GM21576 (cell line): ENCODE measurements around the gene DLG2.
A peak's percentile ranks its signal among the peaks of the same experiment; 100 is the strongest.
"Not testable (repeated sequence)": the region's sequence is repeated elsewhere in the genome, so short reads cannot be mapped to it uniquely, and the experiment has no call there.

Experiments used
- ATAC-seq: cut with Tn5 transposase; IDR thresholded peaks from one replicate; pipeline ENCODE4 v1.9.1; 2021; ENCODE audit warnings: mild to moderate bottlenecking, moderate library complexity; ENCODE audit not compliant: unreplicated experiment

Gene DLG2

DNA sequence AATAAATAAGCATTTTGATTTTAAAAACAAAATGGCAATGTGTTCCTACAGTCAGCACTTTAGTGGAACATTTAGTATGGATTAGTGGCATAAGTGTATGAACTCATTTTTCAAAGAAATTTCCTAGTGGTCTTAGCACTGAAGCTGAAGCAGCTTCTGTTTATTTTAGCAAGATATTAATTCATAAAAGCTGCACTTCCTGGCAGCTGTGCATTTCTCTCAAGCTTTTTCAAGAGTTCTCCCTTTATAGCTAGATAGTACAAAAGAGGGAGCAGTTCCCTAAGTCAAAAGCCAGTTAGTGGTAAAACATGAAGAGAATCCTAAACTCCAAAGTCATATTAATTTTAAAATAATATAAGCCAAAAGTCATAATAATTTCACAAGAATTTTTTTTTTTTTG is 1304.9 kb downstream of the DLG2 start:
- no peak for ATAC-seq

DNA sequence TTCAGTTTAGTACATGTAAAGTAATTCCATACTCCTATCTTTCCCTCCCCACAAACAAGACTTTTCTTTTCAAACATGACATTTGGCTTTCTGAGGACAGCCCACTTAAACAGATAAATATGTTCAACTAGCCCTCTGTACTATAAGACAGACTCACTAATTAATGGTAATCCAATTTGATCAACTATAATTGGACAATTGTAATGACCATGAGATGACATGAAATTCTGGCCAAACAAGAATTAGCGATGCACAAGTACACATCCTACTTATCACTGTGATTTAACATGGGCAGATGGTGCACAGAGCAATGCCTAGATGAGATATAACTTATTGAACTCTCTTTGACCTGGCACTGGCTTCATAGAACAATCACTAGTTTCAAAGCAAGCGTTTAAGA is 1307.3 kb downstream of the DLG2 start:
- ATAC-seq: no peak

DNA sequence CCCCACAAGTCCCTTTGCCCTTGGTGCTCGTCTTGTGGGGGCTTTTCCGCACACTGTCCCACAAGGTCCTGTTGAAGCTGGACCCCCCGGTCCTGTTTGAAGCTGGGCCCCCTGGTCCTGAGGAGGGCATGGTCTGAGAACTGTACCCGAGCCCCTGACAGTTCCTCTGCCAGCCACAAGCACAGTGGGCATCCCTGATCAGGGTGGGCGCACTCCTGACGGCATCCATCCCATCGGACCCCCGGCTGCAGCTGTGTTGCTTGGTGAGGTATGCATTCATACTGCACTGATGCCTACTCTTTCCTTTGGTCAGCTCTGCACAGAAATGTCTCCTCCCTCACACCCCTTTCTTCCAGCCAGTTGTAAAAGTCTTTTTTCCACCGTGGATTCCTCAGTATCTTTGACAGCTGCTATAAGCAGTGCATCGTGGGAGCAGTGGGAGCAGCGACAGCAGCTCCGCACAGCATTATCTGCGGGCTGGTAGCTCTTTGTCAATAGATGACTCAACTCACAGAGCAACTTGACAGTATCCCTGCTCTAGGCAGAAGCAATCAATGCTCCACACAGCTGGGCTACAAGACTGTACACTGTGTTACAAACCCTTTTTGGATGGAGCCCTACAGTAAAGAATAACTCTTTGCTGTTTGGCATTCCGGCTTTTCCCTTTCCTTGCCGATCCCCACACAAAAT is 1310.1 kb downstream of the DLG2 start:
- ATAC-seq: no peak

- no peak for ATAC-seq
Measured at GRCh38 chr11:84313830-84314359, 1313.2 kb downstream of the DLG2 start.

DNA sequence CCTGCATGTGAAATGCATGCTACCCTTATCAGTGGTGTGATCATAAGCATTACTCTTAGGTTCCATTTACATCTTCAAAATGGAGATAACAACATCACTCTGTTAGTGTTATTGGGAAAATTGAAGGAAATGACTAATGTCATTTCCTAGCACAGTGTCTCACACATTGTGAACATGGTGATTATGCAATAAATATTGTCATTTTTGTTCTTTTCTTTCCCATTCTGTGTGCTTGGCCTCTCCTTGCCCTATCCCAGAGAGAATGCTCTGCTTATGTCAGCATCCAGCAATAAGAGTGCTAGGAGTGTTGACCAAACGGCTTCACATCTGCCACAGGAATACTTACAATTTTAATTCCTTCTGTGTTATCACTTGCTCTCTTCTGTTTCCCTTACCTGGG is 1316.9 kb downstream of the DLG2 start:
- no peak for ATAC-seq

DNA sequence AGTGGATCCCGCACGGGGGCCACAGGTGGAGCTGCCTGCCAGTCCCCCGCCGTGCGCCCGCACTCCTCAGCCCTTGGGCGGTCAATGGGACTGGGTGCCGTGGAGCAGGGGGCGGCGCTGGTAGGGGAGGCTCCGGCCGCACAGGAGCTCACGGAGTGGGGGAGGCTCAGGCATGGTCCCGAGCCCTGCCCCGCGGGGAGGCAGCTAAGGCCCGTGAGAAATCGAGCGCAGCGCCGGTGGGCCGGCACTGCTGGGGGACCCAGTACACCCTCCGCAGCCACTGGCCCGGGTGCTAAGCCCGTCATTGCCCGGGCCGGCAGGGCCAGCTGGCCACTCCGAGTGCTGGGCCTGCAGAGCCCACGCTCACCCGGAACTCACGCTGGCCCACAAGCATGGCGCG is 1318.7 kb downstream of the DLG2 start:
- ATAC-seq: not testable (repeated sequence)

GRCh38 chr11:84300092-84300491 is 1327.1 kb downstream of the DLG2 start:
- ATAC-seq: no peak

GRCh38 chr11:84297570-84297969 is 1329.6 kb downstream of the DLG2 start:
- ATAC-seq: no peak

GRCh38 chr11:84295815-84296214 is 1331.3 kb downstream of the DLG2 start:
- ATAC-seq: no peak

- ATAC-seq: no peak
Measured at GRCh38 chr11:84292955-84293354, 1334.2 kb downstream of the DLG2 start.

DNA sequence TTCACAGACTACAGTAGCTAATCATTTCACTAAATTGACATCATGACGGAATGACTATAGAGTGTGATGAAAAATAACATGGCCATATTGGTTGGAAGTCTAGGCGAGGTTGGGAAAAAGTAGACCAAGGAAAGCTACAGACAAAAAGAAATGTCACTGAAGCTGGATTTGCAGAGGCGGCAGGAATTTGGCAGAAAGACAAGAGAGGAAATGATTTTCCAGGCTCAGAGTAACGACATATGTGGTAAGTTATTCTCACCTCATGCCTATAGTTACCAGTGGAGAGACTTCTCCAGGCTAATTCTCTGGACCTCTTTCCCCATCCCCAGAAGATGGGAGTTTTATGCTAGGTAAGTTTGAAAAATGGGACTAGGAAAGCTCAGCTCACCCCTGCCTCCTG is 1335.1 kb downstream of the DLG2 start:
- no peak for ATAC-seq

- no peak for ATAC-seq
Measured at GRCh38 chr11:84290647-84291046, 1336.5 kb downstream of the DLG2 start.

GRCh38 chr11:84289381-84289906 is 1337.7 kb downstream of the DLG2 start:
- ATAC-seq: peak; percentile 99

GRCh38 chr11:84273541-84273940 is 1353.6 kb downstream of the DLG2 start:
- ATAC-seq: no peak

DNA sequence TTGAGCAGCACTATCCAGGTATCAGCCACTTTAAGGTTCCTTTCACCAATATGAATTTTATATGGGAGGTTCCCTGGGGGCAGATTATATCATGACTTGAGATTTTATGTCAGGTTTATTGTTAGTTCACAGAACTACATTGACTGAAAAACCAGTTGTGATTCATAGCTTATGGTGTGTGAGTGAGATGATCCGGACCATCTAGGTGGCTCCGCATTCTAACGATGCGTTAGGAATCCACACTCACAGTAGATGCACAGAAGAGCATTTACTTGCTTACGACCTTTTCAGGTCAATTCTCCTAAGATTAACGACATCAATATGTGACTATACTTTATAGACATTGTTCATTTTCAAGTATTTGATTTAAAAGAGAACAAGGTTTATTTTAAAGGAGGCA is 1356.7 kb downstream of the DLG2 start:
- ATAC-seq: no peak

- no peak for ATAC-seq
Measured at GRCh38 chr11:84264066-84264465, 1363.1 kb downstream of the DLG2 start.

GRCh38 chr11:84261707-84262106 is 1365.4 kb downstream of the DLG2 start:
- ATAC-seq: no peak

DNA sequence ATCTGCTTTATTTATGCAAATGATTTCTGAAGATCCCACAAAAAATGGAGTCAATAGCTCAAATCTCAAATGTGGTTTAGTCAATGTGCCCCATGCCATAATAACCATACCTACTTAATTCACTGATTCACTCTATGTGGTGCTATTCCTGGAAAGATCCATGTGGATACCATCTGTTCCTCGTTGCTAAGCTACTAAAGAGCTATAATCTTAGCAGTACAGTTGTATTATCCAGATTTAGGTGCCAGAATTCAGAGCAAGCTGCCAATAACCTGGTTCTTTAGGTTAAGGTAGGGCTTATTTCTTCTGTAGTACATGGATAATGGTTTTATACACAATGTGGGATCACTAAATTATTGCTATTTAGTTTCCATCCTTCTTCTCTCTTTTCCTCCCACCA is 1366.3 kb downstream of the DLG2 start:
- ATAC-seq: no peak

GRCh38 chr11:84256618-84257017 is 1370.5 kb downstream of the DLG2 start:
- ATAC-seq: no peak

GRCh38 chr11:84255483-84255882 is 1371.7 kb downstream of the DLG2 start:
- ATAC-seq: no peak

- ATAC-seq: no peak
Measured at GRCh38 chr11:84250834-84251613, 1376.1 kb downstream of the DLG2 start.
